ENCODE results near the gene SSR1. TPM values are rescaled to one million over a fixed set of nuclear protein-coding genes. Genes with fewer than 3 reads are reported as not detected.

Gene SSR1
- total and polyA plus RNA-seq, 4 donors: 43.6 to 115 (median 79.9) TPM

GRCh38 chr6:7251646-7252260 is 61.2 kb downstream of the SSR1 start:
- no peak overlapping the region for H3K4me3 ChIP-seq (ENCODE audit: low read depth in 1 of 3, low read length in 3 of 3)
- no peak overlapping the region for H3K27ac ChIP-seq (ENCODE audit: low read depth in 1 of 2, low read length in 2 of 2)
- H3K36me3 ChIP-seq (ENCODE audit: control insufficient read depth in 4 of 4, insufficient read depth in 3 of 4, low read depth in 1 of 4, low read length in 3 of 4): peaks cover 12 to 36% (median 28%) of the 10 kb centered on the region in 4 donors
- WGBS: 92% methylated on average over 6 of the region's 6 CpGs
- H3K27me3 ChIP-seq (ENCODE audit: control insufficient read depth in 4 of 4, insufficient read depth in 4 of 4, low read length in 3 of 4): no peaks in the 10 kb centered on the region
- no peak overlapping the region for H3K9ac ChIP-seq (ENCODE audit: low read depth in 1 of 2, low read length in 2 of 2)
- no peaks in the 10 kb centered on the region for H3K4me1 ChIP-seq (ENCODE audit: control insufficient read depth in 4 of 4, insufficient read depth in 4 of 4, low read length in 3 of 4)
- TF ChIP-seq JUND (IDR thresholded peaks at IDR 0.05) (no peak), FOXA1 (IDR thresholded peaks at IDR 0.05) (no peak), ZBTB33 (IDR thresholded peaks at IDR 0.05) (no peak), GABPA (IDR thresholded peaks at IDR 0.05 in 1 of 2, conservative IDR thresholded peaks at IDR 0.05 in 1 of 2) (no peak), CTCF (IDR thresholded peaks at IDR 0.05; ENCODE audit: low read depth, low read length, missing input control) (no peak), REST (IDR thresholded peaks at IDR 0.05) (no peak), TAF1 (conservative IDR thresholded peaks at IDR 0.05) (no peak), SP1 (IDR thresholded peaks at IDR 0.05) (no peak)
- no peak for DNase-seq (ENCODE audit: low spot score)
- no peaks in the 10 kb centered on the region for H3K9me3 ChIP-seq (ENCODE audit: control insufficient read depth in 4 of 4, low read length in 3 of 4)

GRCh38 chr6:7250812-7251211 is 62.2 kb downstream of the SSR1 start:
- 85% methylated on average over 8 of the region's 8 CpGs for WGBS
- Histone ChIP-seq H3K4me1 (ENCODE audit: control insufficient read depth in 4 of 4, insufficient read depth in 4 of 4, low read length in 3 of 4) (no peaks in the 10 kb centered on the region), H3K9me3 (ENCODE audit: control insufficient read depth in 4 of 4, low read length in 3 of 4) (no peaks in the 10 kb centered on the region), H3K27me3 (ENCODE audit: control insufficient read depth in 4 of 4, insufficient read depth in 4 of 4, low read length in 3 of 4) (no peaks in the 10 kb centered on the region), H3K9ac (ENCODE audit: low read depth in 1 of 2, low read length in 2 of 2) (no peak overlapping the region), H3K4me3 (ENCODE audit: low read depth in 1 of 3, low read length in 3 of 3) (no peak overlapping the region), H3K27ac (ENCODE audit: low read depth in 1 of 2, low read length in 2 of 2) (no peak overlapping the region), H3K36me3 (ENCODE audit: control insufficient read depth in 4 of 4, insufficient read depth in 3 of 4, low read depth in 1 of 4, low read length in 3 of 4) (peaks cover 16 to 43% (median 33%) of the 10 kb centered on the region in 4 donors)
- no peak for DNase-seq (ENCODE audit: low spot score)
- TF ChIP-seq NR2F2 (IDR thresholded peaks at IDR 0.05): no peak
- TF ChIP-seq HNF4G (IDR thresholded peaks at IDR 0.05): no peak
- TF ChIP-seq ZBTB33 (IDR thresholded peaks at IDR 0.05): no peak
- no peak for TF ChIP-seq RAD21 (IDR thresholded peaks at IDR 0.05)
- TF ChIP-seq FOXA2 (IDR thresholded peaks at IDR 0.05): no peak
- no peak for TF ChIP-seq MAX (IDR thresholded peaks at IDR 0.05)
- TF ChIP-seq RXRA (IDR thresholded peaks at IDR 0.05): no peak
- no peak for TF ChIP-seq FOXA1 (IDR thresholded peaks at IDR 0.05)
- no peak for TF ChIP-seq GABPA (IDR thresholded peaks at IDR 0.05 in 1 of 2, conservative IDR thresholded peaks at IDR 0.05 in 1 of 2)
- TF ChIP-seq HNF4A (conservative IDR thresholded peaks at IDR 0.05): no peak
- TF ChIP-seq EGR1 (IDR thresholded peaks at IDR 0.05; ENCODE audit: low read depth in 2 of 2): no peak
- no peak for TF ChIP-seq CTCF (IDR thresholded peaks at IDR 0.05; ENCODE audit: low read depth, low read length, missing input control)

Measured in liver (tissue), 9 donors.